H9 (cell line): ENCODE data around the gene FBN2. TPM values are rescaled to one million over a fixed set of nuclear protein-coding genes. Genes with fewer than 3 reads are reported as not detected.

ENCODE experiments used
- DNase-seq: peaks from one replicate; pipeline ENCODE4 v3.0.0-alpha.2; 2017
- H2AFZ ChIP-seq: one replicate; pipeline ENCODE4 v1.6.1; 2013; ENCODE audit warnings: mild to moderate bottlenecking, low read length, control low read depth, moderate library complexity
- H2AK5ac ChIP-seq: 2 replicates; pipeline ENCODE4 v1.6.1; 2013; ENCODE audit warnings: low read length, control low read depth, mixed read lengths; ENCODE audit not compliant: insufficient read length
- H2BK120ac ChIP-seq: one replicate; pipeline ENCODE4 v1.6.1; 2013; ENCODE audit warnings: low read depth, mild to moderate bottlenecking, low read length, control low read depth, inconsistent platforms; ENCODE audit not compliant: poor library complexity, severe bottlenecking
- H2BK12ac ChIP-seq: 2 replicates; pipeline ENCODE4 v1.6.1; 2013; ENCODE audit warnings: low read length, control low read depth, mixed read lengths, low read depth; ENCODE audit not compliant: insufficient read length
- H2BK15ac ChIP-seq: 2 replicates; pipeline ENCODE4 v1.6.1; 2013; ENCODE audit warnings: low read depth, low read length, control low read depth
- H2BK20ac ChIP-seq: one replicate; pipeline ENCODE4 v1.6.1; 2013; ENCODE audit warnings: low read depth, mild to moderate bottlenecking, low read length, control low read depth, inconsistent platforms; ENCODE audit not compliant: poor library complexity, severe bottlenecking
- H2BK5ac ChIP-seq: 2 replicates; pipeline ENCODE4 v1.6.1; 2013; ENCODE audit warnings: low read length, control low read depth, mixed read lengths; ENCODE audit not compliant: insufficient read length
- H3K14ac ChIP-seq: 2 replicates; pipeline ENCODE4 v1.6.1; 2013; ENCODE audit warnings: low read length, control low read depth; ENCODE audit not compliant: insufficient read depth
- H3K18ac ChIP-seq: 2 replicates; pipeline ENCODE4 v1.6.1; 2013; ENCODE audit warnings: low read depth, mild to moderate bottlenecking, mixed read lengths, low read length, control low read depth; ENCODE audit not compliant: insufficient read length
- H3K23ac ChIP-seq: 2 replicates; pipeline ENCODE4 v1.6.1; 2013; ENCODE audit warnings: low read length, control low read depth, mixed read lengths, low read depth; ENCODE audit not compliant: insufficient read length
- H3K23me2 ChIP-seq: 2 replicates; pipeline ENCODE4 v1.6.1; 2013; ENCODE audit warnings: low read depth, mild to moderate bottlenecking, mixed read lengths, low read length, control low read depth; ENCODE audit not compliant: insufficient read length, poor library complexity, severe bottlenecking
- H3K27ac ChIP-seq: 2 replicates; pipeline ENCODE4 v1.5.1; 2013; ENCODE audit warnings: low read length, control low read depth, mixed read lengths, low read depth; ENCODE audit not compliant: insufficient read length
- H3K27me3 ChIP-seq: 2 replicates; pipeline ENCODE4 v1.6.1; 2013; ENCODE audit warnings: low read length, control low read depth, inconsistent platforms; ENCODE audit not compliant: insufficient read depth
- H3K4ac ChIP-seq: 2 replicates; pipeline ENCODE4 v1.6.1; 2013; ENCODE audit warnings: low read depth, mild to moderate bottlenecking, control low read depth, inconsistent platforms, low read length, moderate library complexity
- H3K4me1 ChIP-seq: 2 replicates; pipeline ENCODE4 v1.6.1; 2013; ENCODE audit warnings: low read length, control low read depth, inconsistent platforms; ENCODE audit not compliant: insufficient read depth
- H3K4me2 ChIP-seq: 2 replicates; pipeline ENCODE4 v1.6.1; 2013; ENCODE audit warnings: low read length, control low read depth, mixed read lengths; ENCODE audit not compliant: insufficient read length, insufficient read depth
- H3K56ac ChIP-seq: 2 replicates; pipeline ENCODE4 v1.6.1; 2013; ENCODE audit warnings: low read depth, mild to moderate bottlenecking, mixed read lengths, low read length, control low read depth; ENCODE audit not compliant: insufficient read length
- H3K79me1 ChIP-seq: 2 replicates; pipeline ENCODE4 v1.6.1; 2013; ENCODE audit warnings: low read depth, mild to moderate bottlenecking, moderate library complexity, low read length, control low read depth, inconsistent platforms; ENCODE audit not compliant: insufficient read depth, poor library complexity, severe bottlenecking
- H3K79me2 ChIP-seq: 2 replicates; pipeline ENCODE4 v1.6.1; 2013; ENCODE audit warnings: low read length, control low read depth, inconsistent platforms; ENCODE audit not compliant: insufficient read depth
- H3K9ac ChIP-seq: 2 replicates; pipeline ENCODE4 v1.6.1; 2013; ENCODE audit warnings: low read length, control low read depth, mixed read lengths; ENCODE audit not compliant: insufficient read length; ENCODE audit errors: extremely low read depth
- H3K9me3 ChIP-seq: one replicate; pipeline ENCODE4 v1.6.1; 2013; ENCODE audit warnings: low read depth, low read length, inconsistent platforms; ENCODE audit not compliant: control insufficient read depth
- H3T11ph ChIP-seq: one replicate; pipeline ENCODE4 v1.6.1; 2013; ENCODE audit warnings: mild to moderate bottlenecking, low read length, control low read depth, inconsistent platforms
- H4K20me1 ChIP-seq: one replicate; pipeline ENCODE4 v1.6.1; 2013; ENCODE audit not compliant: control insufficient read depth, insufficient read length, insufficient read depth
- H4K5ac ChIP-seq: 2 replicates; pipeline ENCODE4 v1.6.1; 2013; ENCODE audit warnings: low read depth, mild to moderate bottlenecking, mixed read lengths, low read length, control low read depth; ENCODE audit not compliant: insufficient read length
- H4K8ac ChIP-seq: replicated peaks from 2 replicates; pipeline ENCODE4 v1.6.1; 2013; ENCODE audit warnings: low read length, control low read depth, mixed read lengths, low read depth; ENCODE audit not compliant: insufficient read length
- H4K91ac ChIP-seq: 2 replicates; pipeline ENCODE4 v1.6.1; 2013; ENCODE audit warnings: low read depth, mild to moderate bottlenecking, moderate library complexity, mixed read lengths, low read length, control low read depth; ENCODE audit not compliant: insufficient read length
- H3K27ac Mint-ChIP-seq, 3 experiments: 2 replicates in 2 of 3; 3 replicates in 1 of 3; pipeline ENCODE4 v1.8.0; 2020 to 2021; ENCODE audit warnings: mixed read lengths in 3 of 3, mild to moderate bottlenecking in 1 of 3, moderate library complexity in 1 of 3
- H3K27me3 Mint-ChIP-seq: 2 replicates; pipeline ENCODE4 v1.8.0; 2021; ENCODE audit warnings: low read depth, mild to moderate bottlenecking, moderate library complexity, mixed read lengths
- H3K36me3 Mint-ChIP-seq, 3 experiments: 2 replicates in 2 of 3; 3 replicates in 1 of 3; pipeline ENCODE4 v1.8.0; 2020 to 2021; ENCODE audit warnings: low read depth in 3 of 3, mixed read lengths in 3 of 3; ENCODE audit not compliant: insufficient read depth in 1 of 3
- H3K4me1 Mint-ChIP-seq, 2 experiments: 2 replicates each; pipeline ENCODE4 v1.8.0; 2020; ENCODE audit warnings: mixed read lengths in 2 of 2
- H3K4me3 Mint-ChIP-seq, 2 experiments: 2 replicates in 1 of 2; 3 replicates in 1 of 2; pipeline ENCODE4 v1.8.0; 2020 to 2021; ENCODE audit warnings: mild to moderate bottlenecking in 2 of 2, mixed read lengths in 2 of 2, moderate library complexity in 1 of 2
- H3K9me3 Mint-ChIP-seq, 2 experiments: 2 replicates in 1 of 2; 3 replicates in 1 of 2; pipeline ENCODE4 v1.8.0; 2020; ENCODE audit warnings: mild to moderate bottlenecking in 2 of 2, mixed read lengths in 2 of 2, moderate library complexity in 1 of 2
- WGBS: extraction: QIAGEN DNeasy Blood & Tissue Kit; methylation state at CpG from one replicate; pipeline ENCODE4 v1.1.7; 2013; ENCODE audit warnings: missing lambda C conversion rate, low lambda C conversion rate, mixed read lengths; ENCODE audit not compliant: insufficient read length; ENCODE audit errors: extremely low coverage; 5-methylcytosine and 5-hydroxymethylcytosine counted together
- total RNA-seq: library from RNA; stranded (reverse); gene quantifications from 2 replicates; pipeline ENCODE4 v1.2.1, GENCODE V29; 2021
- TF ChIP-seq, protein P1 (sequence below): fragments of 200-600 bp; sonication (generic); conservative IDR thresholded peaks from 3 replicates; pipeline ENCODE4 v1.8.0; 2021; ENCODE audit warnings: antibody characterized with exemption, mild to moderate bottlenecking

FBN2 gene
- total RNA-seq, 1 experiment from 2014 or later, result 8.3 TPM

DNA sequence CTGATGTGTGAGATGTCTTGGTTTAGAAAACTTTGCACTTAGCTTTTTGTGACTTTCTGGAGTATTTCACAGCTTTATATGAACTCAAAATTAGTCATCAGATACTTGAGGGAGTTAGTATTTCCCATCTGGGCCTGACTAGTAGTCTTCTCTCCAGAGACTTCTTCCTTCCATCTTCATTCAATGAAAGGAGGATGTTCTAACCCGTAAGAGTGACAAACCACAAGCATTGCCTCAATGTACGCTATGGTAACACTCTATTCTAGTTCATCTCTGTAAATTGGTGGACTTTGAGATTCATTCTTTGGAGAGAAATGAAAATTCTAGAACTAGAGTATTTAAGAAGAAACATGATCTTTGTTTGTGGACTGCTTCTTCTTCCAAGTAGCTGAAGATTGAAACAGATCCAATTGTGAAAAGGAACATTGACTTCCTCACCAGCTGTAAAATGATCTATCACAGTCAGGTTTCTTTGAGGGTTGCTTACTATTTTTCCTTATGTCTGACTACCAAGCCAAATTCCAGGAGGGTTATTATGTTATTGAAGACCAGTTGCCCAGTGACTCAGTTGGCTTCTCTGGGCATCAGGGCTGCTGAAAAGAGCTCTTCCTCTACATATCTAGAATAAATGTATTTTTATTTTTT, 296.9 kb downstream of the FBN2 start:
- no peak overlapping the region for H3K27ac ChIP-seq
- no peak overlapping the region for H3K56ac ChIP-seq
- no peak overlapping the region for H4K8ac ChIP-seq
- H3K9me3 ChIP-seq, result no peaks in the 10 kb centered on the region
- H4K5ac ChIP-seq, result no peak overlapping the region
- no peaks in the 10 kb centered on the region for H3K79me2 ChIP-seq
- no peaks in the 10 kb centered on the region for H3K79me1 ChIP-seq
- no peaks in the 10 kb centered on the region for H3K23me2 ChIP-seq
- Mint-ChIP-seq H3K9me3 (0 out of 5 replicates have a peak, but pooled peaks cover 0 to 2% of the 10 kb centered on the region in 2 experiments), H3K27me3 (no peaks in the 10 kb centered on the region), H3K4me3 (no peak overlapping the region), H3K27ac (no peak overlapping the region), H3K36me3 (no peaks in the 10 kb centered on the region), H3K4me1 (peaks cover 4 to 10% of the 10 kb centered on the region in 2 experiments)
- H3K27me3 ChIP-seq, result no peaks in the 10 kb centered on the region
- whole genome bisulfite sequencing, result no CpG with 5 or more reads among the region's 2 CpGs
- no peak overlapping the region for H2BK12ac ChIP-seq
- no peak overlapping the region for H2BK15ac ChIP-seq
- no peaks in the 10 kb centered on the region for H3K4me1 ChIP-seq
- no peak overlapping the region for H3T11ph ChIP-seq
- no peak overlapping the region for H3K23ac ChIP-seq
- no peak overlapping the region for H2AFZ ChIP-seq
- DNase-seq, result no peak
- no peak overlapping the region for H2BK5ac ChIP-seq
- H2BK20ac ChIP-seq, result no peak overlapping the region
- no peak overlapping the region for H3K9ac ChIP-seq
- no peak overlapping the region for H3K14ac ChIP-seq
- H3K4ac ChIP-seq, result no peak overlapping the region
- no peak overlapping the region for H2BK120ac ChIP-seq
- H3K18ac ChIP-seq, result no peak overlapping the region
- H2AK5ac ChIP-seq, result no peak overlapping the region
- no peaks in the 10 kb centered on the region for H4K20me1 ChIP-seq
- no peak overlapping the region for H4K91ac ChIP-seq
- TF ChIP-seq, protein P1, sequence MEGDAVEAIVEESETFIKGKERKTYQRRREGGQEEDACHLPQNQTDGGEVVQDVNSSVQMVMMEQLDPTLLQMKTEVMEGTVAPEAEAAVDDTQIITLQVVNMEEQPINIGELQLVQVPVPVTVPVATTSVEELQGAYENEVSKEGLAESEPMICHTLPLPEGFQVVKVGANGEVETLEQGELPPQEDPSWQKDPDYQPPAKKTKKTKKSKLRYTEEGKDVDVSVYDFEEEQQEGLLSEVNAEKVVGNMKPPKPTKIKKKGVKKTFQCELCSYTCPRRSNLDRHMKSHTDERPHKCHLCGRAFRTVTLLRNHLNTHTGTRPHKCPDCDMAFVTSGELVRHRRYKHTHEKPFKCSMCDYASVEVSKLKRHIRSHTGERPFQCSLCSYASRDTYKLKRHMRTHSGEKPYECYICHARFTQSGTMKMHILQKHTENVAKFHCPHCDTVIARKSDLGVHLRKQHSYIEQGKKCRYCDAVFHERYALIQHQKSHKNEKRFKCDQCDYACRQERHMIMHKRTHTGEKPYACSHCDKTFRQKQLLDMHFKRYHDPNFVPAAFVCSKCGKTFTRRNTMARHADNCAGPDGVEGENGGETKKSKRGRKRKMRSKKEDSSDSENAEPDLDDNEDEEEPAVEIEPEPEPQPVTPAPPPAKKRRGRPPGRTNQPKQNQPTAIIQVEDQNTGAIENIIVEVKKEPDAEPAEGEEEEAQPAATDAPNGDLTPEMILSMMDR, result no peak
- no peak overlapping the region for H3K4me2 ChIP-seq
